HCT116 (cell line): ENCODE data around the gene RFTN2.

ENCODE experiments used
- ATF3 ChIP-seq: IDR thresholded peaks from 2 replicates; pipeline ENCODE4 v1.6.1; 2012
- EGR1 ChIP-seq: IDR thresholded peaks from 2 replicates; pipeline ENCODE4 v1.6.1; 2012; ENCODE audit warnings: low read depth
- ELF1 ChIP-seq: IDR thresholded peaks from 2 replicates; pipeline ENCODE4 v1.6.1; 2012; ENCODE audit warnings: low read depth, borderline replicate concordance
- EZH2 ChIP-seq: fragments of 200-600 bp; sonication (generic); IDR thresholded peaks from 2 replicates; pipeline ENCODE4 v1.6.1; 2017; ENCODE audit warnings: antibody characterized with exemption, mixed run types
- POLR2AphosphoS5 ChIP-seq: IDR thresholded peaks from 2 replicates; pipeline ENCODE4 v1.6.1; 2011; ENCODE audit warnings: mild to moderate bottlenecking, low read depth, low read length, moderate library complexity
- RAD21 ChIP-seq: IDR thresholded peaks from 2 replicates; pipeline ENCODE4 v1.6.1; 2012; ENCODE audit warnings: low read depth, mild to moderate bottlenecking
- SIN3A ChIP-seq: IDR thresholded peaks from 2 replicates; pipeline ENCODE4 v1.6.1; 2012; ENCODE audit warnings: low read depth
- TCF7L2 ChIP-seq: IDR thresholded peaks from 2 replicates; pipeline ENCODE4 v1.7.0; 2011; ENCODE audit warnings: borderline replicate concordance, inconsistent platforms; ENCODE audit not compliant: insufficient read depth, insufficient read length; ENCODE audit errors: extremely low read depth
- YY1 ChIP-seq: IDR thresholded peaks from 2 replicates; pipeline ENCODE4 v1.6.1; 2011; ENCODE audit warnings: low read length, low read depth, moderate library complexity, mild to moderate bottlenecking; ENCODE audit not compliant: insufficient replicate concordance; ENCODE audit errors: extremely low read depth
- TF ChIP-seq, protein P1 (sequence below), 3 experiments: fragments of 200-600 bp in 1 of 3; sonication (generic) in 1 of 3; IDR thresholded peaks in 2 of 3; conservative IDR thresholded peaks in 1 of 3; 2 replicates each; pipeline ENCODE4 v1.5.1; 2012 to 2017; ENCODE audit warnings: low read depth in 2 of 3, low read length in 2 of 3, antibody characterized with exemption in 1 of 3, borderline replicate concordance in 1 of 3, control low read depth in 1 of 3, mild to moderate bottlenecking in 1 of 3, mixed read lengths in 1 of 3, mixed run types in 1 of 3, moderate library complexity in 1 of 3; ENCODE audit not compliant: insufficient read depth in 1 of 3
- TF ChIP-seq, protein P2 (sequence below): IDR thresholded peaks from 2 replicates; pipeline ENCODE4 v1.6.1; 2012
- TF ChIP-seq, protein P3 (sequence below): IDR thresholded peaks from 2 replicates; pipeline ENCODE4 v1.6.1; 2011; ENCODE audit warnings: mild to moderate bottlenecking, low read length, moderate library complexity; ENCODE audit not compliant: insufficient replicate concordance; ENCODE audit errors: extremely low read depth

- TF ChIP-seq, protein P1, sequence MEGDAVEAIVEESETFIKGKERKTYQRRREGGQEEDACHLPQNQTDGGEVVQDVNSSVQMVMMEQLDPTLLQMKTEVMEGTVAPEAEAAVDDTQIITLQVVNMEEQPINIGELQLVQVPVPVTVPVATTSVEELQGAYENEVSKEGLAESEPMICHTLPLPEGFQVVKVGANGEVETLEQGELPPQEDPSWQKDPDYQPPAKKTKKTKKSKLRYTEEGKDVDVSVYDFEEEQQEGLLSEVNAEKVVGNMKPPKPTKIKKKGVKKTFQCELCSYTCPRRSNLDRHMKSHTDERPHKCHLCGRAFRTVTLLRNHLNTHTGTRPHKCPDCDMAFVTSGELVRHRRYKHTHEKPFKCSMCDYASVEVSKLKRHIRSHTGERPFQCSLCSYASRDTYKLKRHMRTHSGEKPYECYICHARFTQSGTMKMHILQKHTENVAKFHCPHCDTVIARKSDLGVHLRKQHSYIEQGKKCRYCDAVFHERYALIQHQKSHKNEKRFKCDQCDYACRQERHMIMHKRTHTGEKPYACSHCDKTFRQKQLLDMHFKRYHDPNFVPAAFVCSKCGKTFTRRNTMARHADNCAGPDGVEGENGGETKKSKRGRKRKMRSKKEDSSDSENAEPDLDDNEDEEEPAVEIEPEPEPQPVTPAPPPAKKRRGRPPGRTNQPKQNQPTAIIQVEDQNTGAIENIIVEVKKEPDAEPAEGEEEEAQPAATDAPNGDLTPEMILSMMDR (IDR thresholded peaks at IDR 0.05 in 2 of 3, conservative IDR thresholded peaks at IDR 0.05 in 1 of 3; ENCODE audit: borderline replicate concordance in 1 of 3, insufficient read depth in 1 of 3, low read depth in 2 of 3, low read length in 2 of 3): no peak
- TF ChIP-seq, protein P2, sequence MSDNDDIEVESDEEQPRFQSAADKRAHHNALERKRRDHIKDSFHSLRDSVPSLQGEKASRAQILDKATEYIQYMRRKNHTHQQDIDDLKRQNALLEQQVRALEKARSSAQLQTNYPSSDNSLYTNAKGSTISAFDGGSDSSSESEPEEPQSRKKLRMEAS: no peak
- TF ChIP-seq SIN3A: no peak
- TF ChIP-seq POLR2AphosphoS5: no peak
- TF ChIP-seq, protein P3, sequence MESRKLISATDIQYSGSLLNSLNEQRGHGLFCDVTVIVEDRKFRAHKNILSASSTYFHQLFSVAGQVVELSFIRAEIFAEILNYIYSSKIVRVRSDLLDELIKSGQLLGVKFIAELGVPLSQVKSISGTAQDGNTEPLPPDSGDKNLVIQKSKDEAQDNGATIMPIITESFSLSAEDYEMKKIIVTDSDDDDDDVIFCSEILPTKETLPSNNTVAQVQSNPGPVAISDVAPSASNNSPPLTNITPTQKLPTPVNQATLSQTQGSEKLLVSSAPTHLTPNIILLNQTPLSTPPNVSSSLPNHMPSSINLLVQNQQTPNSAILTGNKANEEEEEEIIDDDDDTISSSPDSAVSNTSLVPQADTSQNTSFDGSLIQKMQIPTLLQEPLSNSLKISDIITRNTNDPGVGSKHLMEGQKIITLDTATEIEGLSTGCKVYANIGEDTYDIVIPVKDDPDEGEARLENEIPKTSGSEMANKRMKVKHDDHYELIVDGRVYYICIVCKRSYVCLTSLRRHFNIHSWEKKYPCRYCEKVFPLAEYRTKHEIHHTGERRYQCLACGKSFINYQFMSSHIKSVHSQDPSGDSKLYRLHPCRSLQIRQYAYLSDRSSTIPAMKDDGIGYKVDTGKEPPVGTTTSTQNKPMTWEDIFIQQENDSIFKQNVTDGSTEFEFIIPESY: no peak
- TF ChIP-seq ATF3: no peak
- TF ChIP-seq RAD21: no peak
- TF ChIP-seq ELF1: no peak
- no peak for TF ChIP-seq EZH2
- no peak for TF ChIP-seq EGR1
- TF ChIP-seq TCF7L2: no peak
- TF ChIP-seq YY1: no peak
Measured at GRCh38 chr2:197598450-197598849, 76.9 kb downstream of the RFTN2 start.
